UCSD-AML1 (cell line): ENCODE measurements around the gene PDE4DIP.
"Not testable (repeated sequence)": the region's sequence is repeated elsewhere in the genome, so short reads cannot be mapped to it uniquely, and the experiment has no call there.

ENCODE experiments used
- DNase-seq: peaks from one replicate; lab custom pipeline; 2025; ENCODE audit not compliant: unreplicated experiment; lab: John Stamatoyannopoulos, UW

Gene PDE4DIP

GRCh38 chr1:148844220-148844619, at the start of gene PDE4DIP:
Gene PDE4DIP, plus strand, starts transcription at chr1:148844428. Its CDS starts 347 bp downstream, at chr1:148844775.
- DNase-seq, result not testable (repeated sequence)

DNA sequence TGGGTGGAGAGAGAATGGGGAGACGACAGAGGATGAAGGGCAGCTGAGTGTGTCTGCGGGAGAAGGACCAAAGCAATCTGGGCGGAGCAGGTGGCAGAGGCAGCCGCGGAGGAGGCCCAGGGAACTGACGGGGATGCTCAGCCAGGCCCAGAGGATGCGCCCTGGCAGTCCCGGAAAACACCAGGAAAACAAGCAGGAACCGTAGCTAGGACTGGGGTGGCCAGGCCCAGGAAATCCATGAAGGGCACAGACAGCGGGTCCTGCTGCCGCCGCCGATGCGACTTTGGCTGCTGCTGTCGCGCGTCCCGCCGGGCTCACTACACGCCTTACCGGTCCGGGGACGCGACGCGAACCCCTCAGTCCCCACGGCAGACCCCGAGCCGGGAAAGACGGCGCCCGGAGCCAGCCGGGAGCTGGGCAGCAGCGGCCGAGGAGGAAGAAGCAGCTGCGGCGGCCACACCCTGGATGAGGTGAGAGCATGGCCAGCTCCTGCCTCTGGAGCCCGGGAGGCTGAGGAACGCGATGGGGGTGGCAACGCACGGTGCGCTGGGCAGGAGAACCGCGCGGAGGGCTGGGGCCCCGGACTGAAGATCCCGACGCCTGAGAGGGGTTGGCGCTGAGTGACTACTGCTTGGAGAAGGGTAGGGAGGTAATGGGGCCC, 35.8 kb upstream of the PDE4DIP start:
- DNase-seq, result not testable (repeated sequence)

DNA sequence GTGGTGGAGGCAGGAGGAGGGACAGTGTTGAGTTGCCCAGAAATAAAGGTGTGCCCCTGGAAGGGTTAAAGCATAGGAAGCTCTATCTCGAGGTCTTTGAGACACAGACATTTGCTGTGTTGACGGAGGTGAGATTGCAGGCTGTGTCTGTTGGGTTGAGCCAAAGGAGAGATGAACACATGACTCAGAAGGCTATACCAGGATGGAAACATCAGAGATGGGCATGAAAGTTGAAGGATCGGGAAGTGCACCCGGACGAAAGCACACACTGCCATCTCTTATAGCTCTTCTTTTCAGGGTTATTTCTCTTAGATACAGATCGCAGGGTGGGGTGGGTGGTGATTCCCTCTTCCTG, 35.3 kb upstream of the PDE4DIP start:
- not testable (repeated sequence) for DNase-seq

DNA sequence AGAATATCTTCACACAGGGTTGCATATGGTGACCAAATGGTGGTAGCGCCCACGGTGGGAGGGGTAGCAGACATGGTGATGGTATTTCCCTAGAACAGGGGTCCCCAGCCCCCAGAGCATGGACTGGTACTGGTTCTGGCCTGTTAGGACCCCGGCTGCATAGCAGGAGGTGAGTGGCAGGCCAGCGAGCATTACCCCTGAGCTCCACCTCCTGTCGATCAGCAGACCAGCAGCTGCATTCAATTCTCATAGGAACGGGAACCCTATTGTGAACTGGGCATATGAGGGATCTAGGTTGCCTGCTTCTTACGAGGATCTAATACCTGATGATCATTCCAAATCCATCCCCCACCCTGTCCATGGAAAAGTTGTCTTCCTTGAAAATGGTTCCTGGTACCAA, 22.0 kb upstream of the PDE4DIP start:
- DNase-seq, result not testable (repeated sequence)

- DNase-seq, result not testable (repeated sequence)
Observed at GRCh38 chr1:148823822-148824221, 20.4 kb upstream of the PDE4DIP start.

GRCh38 chr1:148825029-148825428, 19.2 kb upstream of the PDE4DIP start:
- not testable (repeated sequence) for DNase-seq

- not testable (repeated sequence) for DNase-seq
Observed at GRCh38 chr1:148828531-148828930, 15.7 kb upstream of the PDE4DIP start.

GRCh38 chr1:148828962-148829361, 15.3 kb upstream of the PDE4DIP start:
- not testable (repeated sequence) for DNase-seq

- not testable (repeated sequence) for DNase-seq
Observed at GRCh38 chr1:148829365-148829764, 14.9 kb upstream of the PDE4DIP start.

DNA sequence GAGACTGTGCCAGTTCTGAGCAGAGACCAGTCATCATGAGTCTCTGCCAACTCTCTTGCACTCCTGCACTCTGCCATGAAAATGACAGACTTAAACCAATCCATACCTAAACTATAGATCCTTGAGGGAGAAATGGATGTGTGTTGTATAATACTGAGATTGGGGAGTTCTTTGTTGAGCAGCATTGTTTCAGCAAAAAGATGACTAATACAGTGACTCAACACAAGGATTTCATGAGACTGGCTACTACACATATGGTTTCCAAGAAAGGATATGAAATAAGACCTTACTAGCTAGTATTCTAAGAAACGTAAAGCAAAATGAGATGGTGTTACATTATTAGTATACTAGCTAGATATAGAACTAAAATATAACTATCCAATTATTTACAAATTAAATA, 3.0 kb upstream of the PDE4DIP start:
- not testable (repeated sequence) for DNase-seq

- not testable (repeated sequence) for DNase-seq
Observed at GRCh38 chr1:148844651-148845050, 423 bp downstream of the PDE4DIP start.

DNA sequence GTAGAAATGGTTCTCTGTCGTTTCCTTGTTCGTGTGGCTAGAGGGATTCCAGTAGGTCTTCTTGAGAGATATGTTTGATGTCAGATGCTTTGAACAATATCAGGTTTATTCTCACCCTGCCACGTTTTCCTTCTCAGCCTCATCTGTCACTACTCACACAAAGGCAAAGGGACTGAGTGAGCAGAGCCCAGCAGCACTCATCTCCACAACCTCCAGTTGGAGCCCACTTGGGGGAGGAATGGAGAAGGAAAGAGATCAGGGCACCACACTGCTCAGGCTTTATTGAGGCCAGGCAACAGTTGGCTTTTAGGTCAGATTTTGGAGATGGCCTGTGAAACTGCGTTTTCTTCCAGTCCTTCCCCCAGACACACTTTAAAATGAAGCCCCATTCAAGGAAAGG, 840 bp downstream of the PDE4DIP start:
- DNase-seq, result not testable (repeated sequence)

DNA sequence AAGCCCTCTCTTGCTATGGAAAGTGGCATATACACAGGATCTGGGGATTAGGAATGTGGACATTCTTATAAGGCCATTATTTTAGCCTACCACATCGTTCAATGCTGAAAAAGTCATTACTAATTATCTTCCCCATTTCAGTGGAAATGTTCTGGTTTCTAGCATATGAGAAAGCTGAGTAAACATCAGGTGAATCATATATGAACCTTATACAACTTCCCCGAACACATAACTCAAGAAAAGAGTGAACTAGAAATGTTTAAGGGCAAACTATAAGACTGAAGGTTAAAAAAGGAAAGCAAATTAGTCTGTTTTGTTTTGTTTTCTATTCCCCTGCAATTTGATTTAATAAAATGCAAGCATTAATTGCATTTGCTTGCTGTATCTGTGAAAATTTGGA, 6.1 kb downstream of the PDE4DIP start:
- DNase-seq, result not testable (repeated sequence)

DNA sequence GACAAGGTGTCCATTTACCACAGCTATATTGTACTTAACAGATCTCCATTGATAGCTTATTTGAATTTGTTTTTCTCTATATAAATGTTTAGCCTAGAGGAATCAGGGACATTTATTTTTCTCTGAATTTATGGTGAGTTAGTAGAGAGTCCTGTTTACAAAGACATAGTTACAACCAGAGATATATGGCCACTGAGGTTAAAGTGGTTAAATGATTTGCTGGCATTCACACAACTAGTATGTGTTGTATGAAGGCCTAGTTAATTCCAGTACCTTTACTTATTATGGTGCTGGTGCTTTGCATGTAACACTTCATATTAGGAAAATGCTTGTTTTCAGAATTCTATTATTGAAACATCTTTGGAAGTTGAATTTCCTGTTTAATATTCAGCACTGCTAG, 6.6 kb downstream of the PDE4DIP start:
- not testable (repeated sequence) for DNase-seq

- DNase-seq, result not testable (repeated sequence)
Observed at GRCh38 chr1:148851684-148852083, 7.5 kb downstream of the PDE4DIP start.

DNA sequence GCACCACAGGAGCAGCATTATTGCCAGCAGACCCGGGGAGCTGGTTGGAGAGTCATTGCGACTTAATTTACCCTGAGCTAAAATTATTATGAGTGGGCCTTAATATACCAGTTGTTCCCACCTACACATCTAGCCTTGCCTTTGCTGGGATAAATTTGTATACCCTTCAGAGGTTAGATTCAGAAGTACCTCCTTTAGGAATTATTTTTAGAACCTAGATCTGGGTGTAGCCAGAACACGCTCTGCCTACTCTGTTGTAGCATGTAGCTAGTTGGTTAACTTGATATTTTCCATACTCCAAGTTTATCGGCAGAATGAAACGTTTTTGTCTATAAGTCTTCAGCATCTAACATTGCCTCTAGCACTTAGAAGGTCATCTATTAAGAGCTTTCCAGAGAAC, 9.1 kb downstream of the PDE4DIP start:
- not testable (repeated sequence) for DNase-seq

- not testable (repeated sequence) for DNase-seq
Observed at GRCh38 chr1:148854063-148854462, 9.8 kb downstream of the PDE4DIP start.

DNA sequence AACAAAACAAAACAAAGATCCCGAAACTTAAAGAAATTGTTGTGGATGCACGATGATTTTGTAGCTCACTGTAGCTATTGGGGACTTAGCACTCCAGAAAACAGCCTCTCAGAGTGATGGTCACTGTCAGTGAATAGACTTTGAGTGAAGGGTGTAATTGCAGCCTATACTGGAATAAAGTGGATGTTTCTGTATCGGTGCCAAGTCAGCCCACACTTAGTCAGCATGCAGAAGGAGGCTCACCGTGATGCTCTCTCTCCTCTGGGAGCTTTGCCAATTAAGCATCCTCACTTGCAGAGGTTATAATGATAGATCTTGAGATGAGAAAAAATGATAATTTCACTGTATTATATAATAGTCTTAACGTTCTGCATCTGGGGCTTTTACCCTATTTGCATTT, 11.1 kb downstream of the PDE4DIP start:
- DNase-seq, result not testable (repeated sequence)

DNA sequence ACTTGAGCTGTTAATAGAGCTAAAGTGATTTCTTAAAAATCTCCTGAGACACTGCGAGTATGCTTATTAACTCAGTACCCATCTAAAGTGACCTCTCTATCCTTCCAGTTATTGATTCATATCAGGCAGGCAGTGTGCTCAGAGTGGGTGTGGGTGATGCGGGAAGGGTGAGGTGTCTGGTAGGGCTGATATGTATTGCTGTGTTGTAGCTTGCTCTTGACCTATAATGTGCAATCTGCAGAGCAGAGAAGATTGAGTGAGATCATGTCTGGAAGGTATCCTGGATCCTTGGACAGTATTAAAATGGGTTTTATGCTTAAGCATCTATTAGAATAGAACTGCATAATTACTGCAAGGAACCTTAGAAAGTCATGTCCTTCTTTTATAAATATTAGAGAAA, 15.8 kb downstream of the PDE4DIP start:
- DNase-seq, result not testable (repeated sequence)

DNA sequence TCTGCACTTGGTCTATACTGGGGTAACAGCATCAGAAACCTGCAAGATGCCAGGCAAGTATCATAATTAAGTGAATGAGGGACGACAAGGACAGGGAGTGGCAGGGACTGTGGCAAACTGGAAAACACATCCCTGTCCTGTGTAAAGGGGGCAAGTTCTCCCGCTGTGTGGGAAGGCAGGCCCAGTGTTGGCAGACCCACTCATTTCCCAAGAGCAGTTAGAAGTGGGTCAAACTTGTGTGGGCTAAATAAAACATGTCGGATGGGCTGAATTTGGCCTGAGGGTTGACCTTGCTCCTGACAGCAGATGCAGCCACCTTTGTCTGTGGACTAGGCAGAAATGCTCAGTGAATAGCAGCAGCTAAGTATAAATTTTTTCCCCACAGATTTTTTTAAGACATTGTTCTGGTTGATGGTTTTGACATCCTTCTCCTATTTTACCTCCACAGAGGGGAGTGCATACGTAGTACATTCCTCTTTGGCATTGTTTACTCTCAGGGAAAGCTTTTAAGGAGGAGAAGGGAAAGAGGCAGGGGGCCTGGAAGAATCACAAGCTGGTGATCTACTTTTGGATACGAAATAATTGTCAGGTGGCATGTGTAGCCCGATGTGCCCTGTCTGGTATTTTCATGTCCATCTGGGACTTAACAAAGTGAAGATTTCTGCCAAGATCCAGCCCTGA, 16.5 kb downstream of the PDE4DIP start:
- DNase-seq, result not testable (repeated sequence)

DNA sequence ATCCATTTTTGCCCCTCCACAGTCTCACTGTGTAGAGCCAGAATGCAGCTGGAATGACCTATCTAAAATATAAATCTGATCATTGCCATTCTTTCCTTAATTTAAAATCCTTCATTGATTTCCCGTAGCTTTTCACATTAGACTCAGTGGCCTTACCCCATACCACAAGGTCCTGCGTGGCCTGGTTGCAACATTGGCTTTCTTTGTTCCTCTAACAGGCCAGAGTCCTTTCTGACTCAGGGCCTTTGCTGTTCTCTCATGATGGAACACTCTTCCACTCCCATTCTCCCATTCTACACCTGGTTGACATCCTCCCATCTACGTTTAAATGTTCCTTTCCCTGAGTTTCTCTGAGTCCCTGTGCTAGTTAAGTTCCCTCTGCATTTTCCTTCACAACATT, 18.4 kb downstream of the PDE4DIP start:
- not testable (repeated sequence) for DNase-seq

DNA sequence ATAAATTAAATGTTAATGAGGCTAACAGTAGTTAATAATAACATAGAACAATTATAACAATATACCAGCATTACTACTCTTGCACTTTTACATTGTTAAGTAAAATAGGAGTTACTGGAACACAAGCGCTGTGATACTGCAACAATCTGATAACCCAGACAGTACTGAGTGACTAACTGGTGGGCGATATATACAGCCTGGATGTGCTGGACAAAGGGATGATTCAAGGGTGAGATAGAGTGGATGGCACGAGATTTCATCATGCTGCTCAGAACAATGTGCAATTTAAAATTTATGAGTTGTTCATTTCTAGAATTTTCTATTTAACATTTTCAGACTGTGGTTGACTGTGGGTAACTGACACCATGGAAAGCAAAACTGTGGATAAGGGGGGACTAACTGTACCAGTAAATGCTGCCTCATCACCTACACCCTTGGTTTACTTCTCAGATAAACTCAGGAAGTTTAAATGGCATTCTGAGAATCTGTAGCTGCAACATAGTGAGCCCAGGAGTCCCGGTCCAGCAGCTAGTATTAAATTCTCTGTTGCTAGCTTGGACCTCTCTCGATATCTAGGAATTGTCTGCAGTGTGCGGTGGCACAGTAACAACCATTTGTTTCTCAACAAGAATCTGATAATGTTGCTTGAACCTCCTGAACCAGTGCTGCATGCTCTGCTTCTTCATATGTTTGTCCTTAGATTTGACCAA, 24.9 kb downstream of the PDE4DIP start:
- not testable (repeated sequence) for DNase-seq
